Neural cell (in vitro differentiated cells): ENCODE measurements around the gene ZNF205. TPM values are rescaled to one million over a fixed set of nuclear protein-coding genes. Genes with fewer than 3 reads are reported as not detected.

Experiments used
- H2AFZ ChIP-seq: fragments of 200-600, 300-800 bp; sonication (generic), shearing (Covaris generic); 2 replicates; pipeline ENCODE4 v1.6.0; 2014; ENCODE audit warnings: low read depth, mild to moderate bottlenecking, antibody characterized with exemption, low read length, moderate library complexity
- H3F3A ChIP-seq: fragments of 200-600 bp; shearing (Covaris generic); 2 replicates; pipeline ENCODE4 v1.6.1; 2016; ENCODE audit warnings: mild to moderate bottlenecking, moderate library complexity, mixed read lengths, antibody characterized with exemption, low read length; ENCODE audit not compliant: insufficient read depth, poor library complexity, severe bottlenecking
- H3K27ac ChIP-seq: fragments of 200-600, 300-800 bp; sonication (generic), shearing (Covaris generic); 2 replicates; pipeline ENCODE4 v1.5.1; 2014; ENCODE audit warnings: mild to moderate bottlenecking, low read length, moderate library complexity
- H3K27me3 ChIP-seq: fragments of 300-800, 200-600 bp; sonication (generic), shearing (Covaris generic); 2 replicates; pipeline ENCODE4 v1.6.0; 2014; ENCODE audit warnings: mild to moderate bottlenecking, low read depth, low read length, moderate library complexity; ENCODE audit not compliant: insufficient read depth
- H3K36me3 ChIP-seq: fragments of 300-800, 200-600 bp; sonication (generic), shearing (Covaris generic); 2 replicates; pipeline ENCODE4 v1.5.1; 2014; ENCODE audit warnings: mild to moderate bottlenecking, antibody characterized with exemption, low read length, moderate library complexity; ENCODE audit not compliant: insufficient read depth
- H3K4me2 ChIP-seq: fragments of 300-800, 200-600 bp; sonication (generic), shearing (Covaris generic); 2 replicates; pipeline ENCODE4 v1.6.0; 2014; ENCODE audit warnings: mild to moderate bottlenecking, low read length
- H3K4me3 ChIP-seq: fragments of 300-800, 200-600 bp; sonication (generic), shearing (Covaris generic); 2 replicates; pipeline ENCODE4 v1.5.1; 2014; ENCODE audit warnings: mild to moderate bottlenecking, low read length, moderate library complexity
- H3K79me2 ChIP-seq: fragments of 200-600 bp; shearing (Covaris generic); replicated peaks from 2 replicates; pipeline ENCODE4 v1.6.0; 2014; ENCODE audit warnings: mild to moderate bottlenecking, low read length, moderate library complexity; ENCODE audit not compliant: insufficient read depth
- H3K9ac ChIP-seq: fragments of 300-800, 200-600 bp; sonication (generic), shearing (Covaris generic); 2 replicates; pipeline ENCODE4 v1.6.1; 2016; ENCODE audit warnings: mild to moderate bottlenecking, low read length, mixed read lengths
- H3K9me2 ChIP-seq: fragments of 200-600 bp; shearing (Covaris generic); 2 replicates; pipeline ENCODE4 v1.6.1; 2016; ENCODE audit warnings: mild to moderate bottlenecking, low read length, mixed read lengths; ENCODE audit not compliant: insufficient read depth
- H3K9me3 ChIP-seq: fragments of 200-600, 300-800 bp; sonication (generic), shearing (Covaris generic); 2 replicates; pipeline ENCODE4 v1.6.1; 2016; ENCODE audit warnings: mild to moderate bottlenecking, mixed run types, low read length, moderate library complexity, mixed read lengths
- H4K20me1 ChIP-seq: fragments of 200-600 bp; shearing (Covaris generic); 2 replicates; pipeline ENCODE4 v1.6.1; 2016; ENCODE audit warnings: mild to moderate bottlenecking, mixed run types; ENCODE audit not compliant: insufficient read depth
- EP300 ChIP-seq: fragments of 450-650 bp; conservative IDR thresholded peaks from 2 replicates; pipeline ENCODE4 v1.6.1; 2014; ENCODE audit warnings: antibody characterized with exemption, mild to moderate bottlenecking, moderate library complexity; ENCODE audit not compliant: poor library complexity, severe bottlenecking
- EZH2 ChIP-seq: fragments of 200-600, 300-800 bp; shearing (Covaris generic), sonication (generic); IDR thresholded peaks from 2 replicates; pipeline ENCODE4 v1.6.1; 2014; ENCODE audit warnings: antibody characterized with exemption, low read length, borderline replicate concordance, mild to moderate bottlenecking; ENCODE audit not compliant: insufficient read depth, poor library complexity, severe bottlenecking
- MXI1 ChIP-seq: fragments of 450-650 bp; conservative IDR thresholded peaks from 2 replicates; pipeline ENCODE4 v1.6.1; 2014; ENCODE audit warnings: antibody characterized with exemption, mild to moderate bottlenecking; ENCODE audit not compliant: poor library complexity, severe bottlenecking
- POLR2AphosphoS5 ChIP-seq: IDR thresholded peaks from 2 replicates; pipeline ENCODE4 v1.6.1; 2012
- RAD21 ChIP-seq: fragments of 450-650 bp; conservative IDR thresholded peaks from 2 replicates; pipeline ENCODE4 v1.6.1; 2014; ENCODE audit warnings: antibody characterized with exemption, mild to moderate bottlenecking, moderate library complexity
- SMC3 ChIP-seq: fragments of 450-650 bp; conservative IDR thresholded peaks from 2 replicates; pipeline ENCODE4 v1.6.1; 2014; ENCODE audit warnings: antibody characterized with exemption, mild to moderate bottlenecking, moderate library complexity; ENCODE audit not compliant: poor library complexity
- TAF1 ChIP-seq: IDR thresholded peaks from 2 replicates; pipeline ENCODE4 v1.6.1; 2012; ENCODE audit warnings: low read depth
- polyA plus RNA-seq: library from polyadenylated mRNA; depleted of rRNA; stranded (reverse); fragments of >200 nt; gene quantifications from 2 replicates; pipeline ENCODE4 v1.2.3, GENCODE V29; 2014
- TF ChIP-seq, protein P1 (sequence below): IDR thresholded peaks from 2 replicates; pipeline ENCODE4 v1.6.1; 2012; ENCODE audit warnings: borderline replicate concordance
- TF ChIP-seq, protein P2 (sequence below): fragments of 450-650 bp; IDR thresholded peaks from 2 replicates; pipeline ENCODE4 v1.5.1; 2014; ENCODE audit warnings: antibody characterized with exemption, mild to moderate bottlenecking, moderate library complexity; ENCODE audit not compliant: poor library complexity, severe bottlenecking

ZNF205 gene
- polyA plus RNA-seq, 1 donor from 2014 or later = 30.0 TPM

DNA sequence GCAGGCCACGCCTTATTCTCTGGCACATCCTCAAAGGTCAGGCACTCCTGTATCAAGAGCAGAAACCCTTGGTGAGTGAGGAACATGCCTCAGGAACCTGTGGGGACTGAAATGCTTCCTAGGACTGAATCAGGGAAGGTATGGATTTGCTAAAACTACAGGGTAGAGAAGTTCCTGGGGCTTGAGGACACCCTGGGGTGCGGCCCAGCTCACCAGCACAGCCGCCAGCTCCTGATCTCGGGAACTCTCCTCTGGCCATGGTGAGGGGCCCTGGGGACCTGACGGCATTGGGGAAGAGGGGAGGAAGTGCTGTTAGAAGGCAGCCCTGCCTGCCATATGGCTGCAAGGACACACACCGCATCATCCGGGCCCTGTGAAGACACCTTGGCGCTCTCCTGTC lies 20.8 kb upstream of the ZNF205 start:
- TF ChIP-seq POLR2AphosphoS5 (no peak), TAF1 (no peak), RAD21 (no peak), EZH2 (no peak)
- TF ChIP-seq, protein P1, sequence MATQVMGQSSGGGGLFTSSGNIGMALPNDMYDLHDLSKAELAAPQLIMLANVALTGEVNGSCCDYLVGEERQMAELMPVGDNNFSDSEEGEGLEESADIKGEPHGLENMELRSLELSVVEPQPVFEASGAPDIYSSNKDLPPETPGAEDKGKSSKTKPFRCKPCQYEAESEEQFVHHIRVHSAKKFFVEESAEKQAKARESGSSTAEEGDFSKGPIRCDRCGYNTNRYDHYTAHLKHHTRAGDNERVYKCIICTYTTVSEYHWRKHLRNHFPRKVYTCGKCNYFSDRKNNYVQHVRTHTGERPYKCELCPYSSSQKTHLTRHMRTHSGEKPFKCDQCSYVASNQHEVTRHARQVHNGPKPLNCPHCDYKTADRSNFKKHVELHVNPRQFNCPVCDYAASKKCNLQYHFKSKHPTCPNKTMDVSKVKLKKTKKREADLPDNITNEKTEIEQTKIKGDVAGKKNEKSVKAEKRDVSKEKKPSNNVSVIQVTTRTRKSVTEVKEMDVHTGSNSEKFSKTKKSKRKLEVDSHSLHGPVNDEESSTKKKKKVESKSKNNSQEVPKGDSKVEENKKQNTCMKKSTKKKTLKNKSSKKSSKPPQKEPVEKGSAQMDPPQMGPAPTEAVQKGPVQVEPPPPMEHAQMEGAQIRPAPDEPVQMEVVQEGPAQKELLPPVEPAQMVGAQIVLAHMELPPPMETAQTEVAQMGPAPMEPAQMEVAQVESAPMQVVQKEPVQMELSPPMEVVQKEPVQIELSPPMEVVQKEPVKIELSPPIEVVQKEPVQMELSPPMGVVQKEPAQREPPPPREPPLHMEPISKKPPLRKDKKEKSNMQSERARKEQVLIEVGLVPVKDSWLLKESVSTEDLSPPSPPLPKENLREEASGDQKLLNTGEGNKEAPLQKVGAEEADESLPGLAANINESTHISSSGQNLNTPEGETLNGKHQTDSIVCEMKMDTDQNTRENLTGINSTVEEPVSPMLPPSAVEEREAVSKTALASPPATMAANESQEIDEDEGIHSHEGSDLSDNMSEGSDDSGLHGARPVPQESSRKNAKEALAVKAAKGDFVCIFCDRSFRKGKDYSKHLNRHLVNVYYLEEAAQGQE = no peak
- TF ChIP-seq, protein P2, sequence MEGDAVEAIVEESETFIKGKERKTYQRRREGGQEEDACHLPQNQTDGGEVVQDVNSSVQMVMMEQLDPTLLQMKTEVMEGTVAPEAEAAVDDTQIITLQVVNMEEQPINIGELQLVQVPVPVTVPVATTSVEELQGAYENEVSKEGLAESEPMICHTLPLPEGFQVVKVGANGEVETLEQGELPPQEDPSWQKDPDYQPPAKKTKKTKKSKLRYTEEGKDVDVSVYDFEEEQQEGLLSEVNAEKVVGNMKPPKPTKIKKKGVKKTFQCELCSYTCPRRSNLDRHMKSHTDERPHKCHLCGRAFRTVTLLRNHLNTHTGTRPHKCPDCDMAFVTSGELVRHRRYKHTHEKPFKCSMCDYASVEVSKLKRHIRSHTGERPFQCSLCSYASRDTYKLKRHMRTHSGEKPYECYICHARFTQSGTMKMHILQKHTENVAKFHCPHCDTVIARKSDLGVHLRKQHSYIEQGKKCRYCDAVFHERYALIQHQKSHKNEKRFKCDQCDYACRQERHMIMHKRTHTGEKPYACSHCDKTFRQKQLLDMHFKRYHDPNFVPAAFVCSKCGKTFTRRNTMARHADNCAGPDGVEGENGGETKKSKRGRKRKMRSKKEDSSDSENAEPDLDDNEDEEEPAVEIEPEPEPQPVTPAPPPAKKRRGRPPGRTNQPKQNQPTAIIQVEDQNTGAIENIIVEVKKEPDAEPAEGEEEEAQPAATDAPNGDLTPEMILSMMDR = no peak

DNA sequence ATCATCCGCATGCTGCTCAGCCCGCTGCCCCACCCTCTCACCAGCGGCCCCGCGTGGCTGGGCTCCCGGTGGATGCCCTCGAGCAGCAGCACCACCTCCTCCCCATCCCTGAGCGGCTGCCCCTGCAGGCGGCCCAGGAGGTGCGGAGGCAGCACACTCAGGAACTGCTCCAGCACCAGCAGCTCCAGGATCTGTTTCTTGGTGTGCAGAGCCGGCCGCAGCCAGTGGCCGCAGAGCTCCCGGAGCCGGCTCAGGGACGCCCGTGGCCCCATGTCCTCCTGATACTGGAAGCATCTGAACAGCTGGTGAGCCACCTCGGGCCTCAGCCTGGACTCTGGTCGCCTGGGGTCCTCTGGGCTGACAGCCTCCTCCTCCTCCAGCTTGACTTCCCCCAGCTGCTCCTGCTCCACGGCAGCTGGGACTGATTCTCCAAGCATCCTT lies 19.9 kb upstream of the ZNF205 start:
- H3K27me3 ChIP-seq = peaks cover 5% of the 10 kb centered on the region
- H3K36me3 ChIP-seq = no peaks in the 10 kb centered on the region

More for the DNA sequence above, 20.8 kb upstream of the ZNF205 start:
- Histone ChIP-seq H3K4me3 (no peak overlapping the region), H2AFZ (no peak overlapping the region), H3K4me2 (no peak overlapping the region), H4K20me1 (no peaks in the 10 kb centered on the region), H3K27me3 (no peaks in the 10 kb centered on the region), H3K27ac (no peak overlapping the region), H3K9me3 (no peaks in the 10 kb centered on the region), H3K9me2 (no peaks in the 10 kb centered on the region), H3F3A (no peaks in the 10 kb centered on the region), H3K36me3 (no peaks in the 10 kb centered on the region), H3K79me2 (no peaks in the 10 kb centered on the region), H3K9ac (no peak overlapping the region)

More for the DNA sequence above, 19.9 kb upstream of the ZNF205 start:
- Histone ChIP-seq H3K9me3 (no peaks in the 10 kb centered on the region), H3K4me3 (no peak overlapping the region), H2AFZ (no peak overlapping the region), H3K79me2 (no peaks in the 10 kb centered on the region), H3K27ac (no peak overlapping the region), H4K20me1 (no peaks in the 10 kb centered on the region), H3K9me2 (no peaks in the 10 kb centered on the region), H3K9ac (no peak overlapping the region), H3K4me2 (no peak overlapping the region), H3F3A (no peaks in the 10 kb centered on the region)
- TF ChIP-seq TAF1 = no peak
- no peak for TF ChIP-seq EP300
- TF ChIP-seq EZH2 = no peak
- no peak for TF ChIP-seq MXI1
- no peak for TF ChIP-seq RAD21
- no peak for TF ChIP-seq SMC3
- TF ChIP-seq, protein P2 = no peak
- TF ChIP-seq, protein P1 = no peak
- no peak for TF ChIP-seq POLR2AphosphoS5
